ENCODE results near the gene EIF4EBP2.

EIF4EBP2 gene

GRCh38 chr10:70462349-70462984 lies 58.5 kb downstream of the EIF4EBP2 start:
- no peak for DNase-seq

DNA sequence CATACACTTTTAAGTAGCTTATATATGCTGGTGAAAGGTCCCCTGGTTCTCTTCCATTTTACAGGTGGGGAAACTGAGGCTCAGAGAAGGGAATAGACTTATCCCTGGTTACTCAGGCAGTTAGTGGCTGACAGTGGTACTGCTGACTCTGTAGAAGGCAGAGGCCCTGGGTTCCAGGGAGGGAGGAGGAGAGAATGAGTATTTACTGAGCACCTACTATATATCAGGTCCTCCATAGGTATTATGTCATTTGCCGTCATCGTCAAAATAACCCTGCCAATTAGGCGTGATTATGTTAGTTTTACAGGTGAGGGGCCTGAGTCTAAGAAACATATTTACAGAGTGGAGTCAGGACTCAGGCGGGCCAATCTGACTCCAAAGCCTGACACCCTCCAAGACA lies 61.3 kb downstream of the EIF4EBP2 start:
- DNase-seq, result no peak

- DNase-seq, result no peak
Measured at GRCh38 chr10:70465832-70466231, 61.9 kb downstream of the EIF4EBP2 start.

GRCh38 chr10:70466951-70467350 lies 63.0 kb downstream of the EIF4EBP2 start:
- no peak for DNase-seq

DNA sequence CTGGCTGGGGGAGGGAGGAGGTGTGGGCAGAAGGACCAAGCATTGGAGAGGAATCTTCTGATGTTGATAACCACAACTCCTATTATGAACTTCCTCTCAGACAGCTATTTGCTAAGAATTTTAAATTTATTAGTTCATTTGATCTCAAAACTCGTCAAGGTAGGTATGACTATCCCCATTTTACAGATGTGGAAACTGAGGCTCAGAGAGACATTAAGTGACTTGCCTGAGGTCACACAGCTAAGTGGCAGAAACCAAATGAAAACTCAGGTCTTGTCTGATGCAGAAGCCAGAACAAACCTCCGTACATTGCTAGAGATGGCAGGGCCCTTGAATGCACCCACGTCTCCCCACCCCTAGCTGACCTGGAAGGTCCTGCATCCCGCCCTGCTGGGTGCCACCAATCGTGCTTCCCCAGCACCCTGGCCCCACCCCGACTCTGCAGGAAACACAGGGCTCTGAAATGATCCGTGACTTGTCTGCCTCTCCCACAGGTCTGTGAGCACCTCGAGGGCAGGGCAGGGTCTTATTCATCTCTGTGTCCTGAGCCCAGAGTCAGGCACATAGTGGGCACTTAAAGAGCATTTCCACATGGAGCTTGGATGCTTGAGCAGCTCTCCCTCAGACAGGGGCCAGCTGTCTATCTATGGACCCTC lies 69.0 kb downstream of the EIF4EBP2 start:
- no peak for DNase-seq

- no peak for DNase-seq
Measured at GRCh38 chr10:70474780-70475179, 70.8 kb downstream of the EIF4EBP2 start.

GRCh38 chr10:70475661-70476060 lies 71.7 kb downstream of the EIF4EBP2 start:
- DNase-seq, result no peak

- DNase-seq, result no peak
Measured at GRCh38 chr10:70476249-70477035, 72.5 kb downstream of the EIF4EBP2 start.

- no peak for DNase-seq
Measured at GRCh38 chr10:70477661-70478162, 73.8 kb downstream of the EIF4EBP2 start.

Measured in NCI-H2227 treated with DMSO at 0.1 percent for 48 hours (cell line).